Neutrophil (primary cell): ENCODE data around the gene HPCA.

Experiments
- H3K27ac ChIP-seq: fragments of 200-600 bp; sonication (generic); 2 replicates; pipeline ENCODE4 v1.5.1; 2016; ENCODE audit warnings: mild to moderate bottlenecking, moderate library complexity
- H3K27me3 ChIP-seq: fragments of 200-600 bp; sonication (generic); 2 replicates; pipeline ENCODE4 v1.6.0; 2016; ENCODE audit warnings: mild to moderate bottlenecking
- H3K36me3 ChIP-seq: fragments of 200-600 bp; sonication (generic); 2 replicates; pipeline ENCODE4 v1.5.1; 2017
- H3K4me1 ChIP-seq, 2 experiments: fragments of 200-600 bp in 1 of 2; sonication (generic) in 1 of 2; 1 replicate in 1 of 2; 2 replicates in 1 of 2; pipeline versions ENCODE4 v1.5.1 to v1.6.1; 2013 to 2016; ENCODE audit warnings: low read depth in 1 of 2, low read length in 1 of 2, mild to moderate bottlenecking in 1 of 2, moderate library complexity in 1 of 2; ENCODE audit not compliant: control insufficient read depth in 1 of 2, insufficient read depth in 1 of 2
- H3K4me3 ChIP-seq, 2 experiments: fragments of 200-600 bp in 1 of 2; sonication (generic) in 1 of 2; 1 replicate in 1 of 2; 2 replicates in 1 of 2; pipeline ENCODE4 v1.5.1; 2013 to 2016; ENCODE audit warnings: low read depth in 1 of 2, low read length in 1 of 2, mild to moderate bottlenecking in 1 of 2, moderate library complexity in 1 of 2
- H3K9me3 ChIP-seq: fragments of 200-600 bp; sonication (generic); 2 replicates; pipeline ENCODE4 v1.5.1; 2016
- TF ChIP-seq, protein P1 (sequence below): fragments of 200-600 bp; sonication (generic); IDR thresholded peaks from 2 replicates; pipeline ENCODE4 v1.5.1; 2016; ENCODE audit warnings: antibody characterized with exemption

HPCA gene

DNA sequence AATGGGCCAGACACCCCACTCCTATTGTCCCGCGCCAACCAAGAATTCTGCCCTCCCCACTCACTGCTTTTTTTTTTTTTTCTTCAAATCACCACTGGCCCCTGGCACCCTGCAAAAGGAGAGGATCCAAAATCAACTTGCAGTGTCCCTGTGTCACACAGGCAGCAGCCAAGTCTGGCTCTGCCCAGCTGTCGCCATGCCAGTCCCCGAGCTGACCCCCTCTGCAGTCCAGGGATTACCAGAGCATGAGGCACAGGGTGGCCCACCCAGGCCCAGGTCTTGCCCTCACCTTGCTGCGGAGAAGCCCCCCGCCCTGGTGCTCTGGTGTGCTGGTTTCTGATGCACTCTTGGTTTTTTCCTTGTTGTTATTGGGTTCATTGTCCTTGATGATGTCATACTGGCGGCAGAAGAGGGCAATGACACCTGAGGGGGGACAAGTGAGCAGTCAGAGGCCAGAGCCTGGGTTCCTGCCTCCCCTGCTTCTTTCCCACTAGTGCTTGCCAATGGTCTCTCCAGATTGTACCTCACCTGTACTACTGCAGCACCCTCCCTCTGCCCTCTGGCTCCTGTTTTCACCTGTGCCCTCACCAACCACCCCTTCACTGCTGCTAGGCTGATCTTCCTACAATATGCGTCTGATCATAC is 21.8 kb upstream of the HPCA start:
- Histone ChIP-seq H3K27ac (no peak overlapping the region), H3K4me3 (no peak overlapping the region), H3K36me3 (peaks cover 22% of the 10 kb centered on the region), H3K4me1 (no peaks in the 10 kb centered on the region), H3K9me3 (no peaks in the 10 kb centered on the region), H3K27me3 (peaks cover 9% of the 10 kb centered on the region)
- TF ChIP-seq, protein P1, sequence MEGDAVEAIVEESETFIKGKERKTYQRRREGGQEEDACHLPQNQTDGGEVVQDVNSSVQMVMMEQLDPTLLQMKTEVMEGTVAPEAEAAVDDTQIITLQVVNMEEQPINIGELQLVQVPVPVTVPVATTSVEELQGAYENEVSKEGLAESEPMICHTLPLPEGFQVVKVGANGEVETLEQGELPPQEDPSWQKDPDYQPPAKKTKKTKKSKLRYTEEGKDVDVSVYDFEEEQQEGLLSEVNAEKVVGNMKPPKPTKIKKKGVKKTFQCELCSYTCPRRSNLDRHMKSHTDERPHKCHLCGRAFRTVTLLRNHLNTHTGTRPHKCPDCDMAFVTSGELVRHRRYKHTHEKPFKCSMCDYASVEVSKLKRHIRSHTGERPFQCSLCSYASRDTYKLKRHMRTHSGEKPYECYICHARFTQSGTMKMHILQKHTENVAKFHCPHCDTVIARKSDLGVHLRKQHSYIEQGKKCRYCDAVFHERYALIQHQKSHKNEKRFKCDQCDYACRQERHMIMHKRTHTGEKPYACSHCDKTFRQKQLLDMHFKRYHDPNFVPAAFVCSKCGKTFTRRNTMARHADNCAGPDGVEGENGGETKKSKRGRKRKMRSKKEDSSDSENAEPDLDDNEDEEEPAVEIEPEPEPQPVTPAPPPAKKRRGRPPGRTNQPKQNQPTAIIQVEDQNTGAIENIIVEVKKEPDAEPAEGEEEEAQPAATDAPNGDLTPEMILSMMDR, result no peak

DNA sequence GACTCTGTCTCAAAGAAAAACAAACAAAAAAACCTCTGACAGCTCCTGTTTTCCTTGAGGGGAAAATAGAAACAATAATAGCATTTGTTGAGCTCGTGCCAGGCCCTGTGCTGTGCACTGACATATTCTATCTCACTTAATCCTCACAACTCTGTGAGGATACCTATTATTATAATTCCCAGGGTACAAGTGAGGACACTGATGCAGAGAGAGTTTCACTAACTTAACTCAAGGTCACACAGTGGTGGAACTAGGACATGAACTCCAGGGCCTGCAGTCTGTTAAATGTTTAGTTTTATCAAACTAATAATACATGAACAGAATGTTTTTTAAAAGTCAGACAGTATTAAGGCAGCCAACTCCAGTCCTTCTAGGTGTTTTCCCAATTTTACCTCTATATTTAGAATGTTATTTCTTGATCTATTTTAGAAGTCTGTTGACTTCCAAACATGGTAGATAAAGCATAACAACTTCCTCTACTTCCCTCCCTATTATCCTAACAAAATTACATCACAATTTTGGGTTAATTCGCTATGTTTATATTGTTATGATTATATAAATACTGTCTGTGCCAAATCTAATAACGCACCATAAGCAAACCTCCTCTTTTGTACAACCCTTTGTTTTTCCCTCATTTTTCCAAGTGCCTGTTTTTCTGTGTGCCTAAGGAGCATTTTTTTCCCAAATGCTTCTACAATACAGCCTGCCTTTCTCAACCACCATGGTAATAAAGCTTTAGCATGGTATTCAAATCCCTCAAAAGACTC is 20.5 kb upstream of the HPCA start:
- H3K27me3 ChIP-seq, result peaks cover 21% of the 10 kb centered on the region

DNA sequence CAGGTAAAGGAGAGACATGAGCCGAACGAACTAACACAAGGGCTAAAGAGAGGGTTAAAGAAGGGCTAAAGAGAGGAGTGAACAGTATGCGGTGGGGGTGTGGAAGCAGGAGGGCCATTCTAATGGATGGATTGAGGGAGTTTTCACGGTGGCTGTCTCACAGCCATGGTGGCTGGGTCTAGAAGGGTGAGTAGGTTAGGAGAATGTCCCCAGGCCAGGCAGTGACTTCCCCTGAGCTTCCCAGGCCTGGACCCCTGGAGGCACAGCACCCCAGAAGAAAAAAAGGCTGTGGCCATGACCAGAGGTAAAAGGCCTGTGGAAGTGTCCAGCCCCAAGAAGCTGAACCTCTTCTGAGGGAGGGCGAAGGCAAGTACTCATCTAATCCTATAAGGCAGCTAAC is 19.1 kb upstream of the HPCA start:
- peaks cover 34% of the 10 kb centered on the region for H3K27me3 ChIP-seq
- H3K9me3 ChIP-seq, result no peaks in the 10 kb centered on the region
- H3K27ac ChIP-seq, result no peak overlapping the region
- TF ChIP-seq, protein P1, result no peak
- peaks cover 14% of the 10 kb centered on the region for H3K36me3 ChIP-seq
- no peak overlapping the region for H3K4me3 ChIP-seq
- no peaks in the 10 kb centered on the region for H3K4me1 ChIP-seq

More for the DNA sequence above, 20.5 kb upstream of the HPCA start:
- TF ChIP-seq, protein P1, result no peak
- H3K4me1 ChIP-seq, result no peaks in the 10 kb centered on the region
- no peak overlapping the region for H3K4me3 ChIP-seq
- H3K27ac ChIP-seq, result no peak overlapping the region
- peaks cover 21% of the 10 kb centered on the region for H3K36me3 ChIP-seq
- H3K9me3 ChIP-seq, result no peaks in the 10 kb centered on the region

DNA sequence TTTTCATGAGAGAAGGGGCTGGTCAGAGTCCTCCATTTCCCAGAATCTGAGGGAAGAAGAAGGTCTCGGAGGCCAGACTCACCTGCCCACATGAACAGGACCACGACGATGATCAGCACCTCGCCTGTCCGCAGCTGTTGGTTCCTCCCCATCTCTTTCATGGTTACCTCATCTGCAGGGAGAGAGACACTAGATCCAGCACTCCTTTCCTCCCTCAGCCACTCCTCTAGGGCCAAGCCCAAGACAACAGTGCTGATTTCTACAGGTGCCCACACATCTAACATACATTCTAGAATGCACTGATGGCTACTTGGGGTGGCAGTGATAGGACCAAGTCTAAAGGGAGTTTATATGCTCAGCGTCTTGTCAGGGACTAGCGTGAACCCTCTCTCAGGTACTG is 18.6 kb upstream of the HPCA start:
- H3K27ac ChIP-seq, result no peak overlapping the region
- H3K4me1 ChIP-seq, result no peaks in the 10 kb centered on the region
- H3K4me3 ChIP-seq, result no peak overlapping the region
- peaks cover 39% of the 10 kb centered on the region for H3K27me3 ChIP-seq
- H3K9me3 ChIP-seq, result no peaks in the 10 kb centered on the region
- TF ChIP-seq, protein P1, result no peak
- H3K36me3 ChIP-seq, result peaks cover 9% of the 10 kb centered on the region

DNA sequence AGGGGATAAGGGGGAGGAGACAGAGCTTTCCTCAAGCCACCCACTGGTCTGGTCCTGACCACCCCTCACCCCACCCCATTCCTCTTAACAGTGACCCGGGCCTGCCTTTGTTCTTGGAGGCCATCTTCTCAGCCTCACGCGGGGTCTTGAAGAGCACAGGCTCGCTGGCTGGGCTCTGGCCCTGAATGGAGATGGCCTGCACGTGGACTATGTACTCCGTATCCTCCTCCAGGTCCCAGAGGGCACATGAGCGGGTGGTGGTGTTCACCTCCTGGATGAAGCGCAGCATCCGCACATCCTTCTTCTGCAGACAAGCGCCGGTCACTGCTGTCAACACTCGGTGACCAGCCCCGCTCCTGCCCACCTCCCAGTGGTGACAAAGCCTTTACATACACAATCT is 18.2 kb upstream of the HPCA start:
- no peaks in the 10 kb centered on the region for H3K9me3 ChIP-seq
- no peaks in the 10 kb centered on the region for H3K4me1 ChIP-seq
- H3K27me3 ChIP-seq, result peaks cover 44% of the 10 kb centered on the region
- TF ChIP-seq, protein P1, result no peak
- H3K36me3 ChIP-seq, result peaks cover 5% of the 10 kb centered on the region
- no peak overlapping the region for H3K4me3 ChIP-seq
- H3K27ac ChIP-seq, result no peak overlapping the region
